Testis (tissue), 3 donors: Measurements from ENCODE around the gene SART1. TPM values are rescaled to one million over a fixed set of nuclear protein-coding genes. Genes with fewer than 3 reads are reported as not detected.
A peak's percentile ranks its signal among the peaks of the same experiment; 100 is the strongest.

ENCODE experiments used
- DNase-seq: peaks from one replicate; pipeline ENCODE4 v3.0.0-alpha.2; 2019
- H3K27ac ChIP-seq, 2 donors: fragments of 200-600 bp; sonication (generic); one replicate each; pipeline ENCODE4 v1.5.1; 2019
- H3K27me3 ChIP-seq: fragments of 200-600 bp; sonication (generic); one replicate; pipeline ENCODE4 v1.5.1; 2019
- H3K36me3 ChIP-seq: fragments of 200-600 bp; sonication (generic); one replicate; pipeline ENCODE4 v1.5.1; 2017; ENCODE audit warnings: low read depth; ENCODE audit errors: missing control alignments
- H3K4me1 ChIP-seq: fragments of 200-600 bp; sonication (generic); one replicate; pipeline ENCODE4 v1.5.1; 2019
- H3K4me3 ChIP-seq, 2 donors: fragments of 200-600 bp; sonication (generic); one replicate each; pipeline ENCODE4 v1.5.1; 2017 to 2019
- H3K9me3 ChIP-seq: fragments of 200-600 bp; sonication (generic); one replicate; pipeline ENCODE4 v1.5.1; 2017
- POLR2A ChIP-seq: fragments of 450-650 bp; IDR thresholded peaks from one replicate; pipeline ENCODE4 v1.6.1; 2017; ENCODE audit warnings: antibody characterized with exemption, mild to moderate bottlenecking, moderate library complexity
- WGBS, 2 donors: methylation state at CpG; one replicate each; pipeline ENCODE4 v1.1.5; 2018; 5-methylcytosine and 5-hydroxymethylcytosine counted together
- intact Hi-C: fragments of 100-400 bp; cut with DNase I; formaldehyde crosslinking; loops from one replicate; pipeline ENCODE4 v1.15.1; 2023; ENCODE audit warnings: low total_unique reads
- polyA plus RNA-seq: library from polyadenylated mRNA; stranded (reverse); fragments of 350-450 nt; fragmentation: Illumina TruSeq; extraction: RNeasy Lipid Tissue Mini Kit (QIAGEN cat#74804); gene quantifications from one replicate; pipeline ENCODE4 v1.2.3, GENCODE V29; 2014; ENCODE audit warnings: low read depth, low replicate concordance; ENCODE audit not compliant: insufficient read depth
- total RNA-seq, 2 donors: library from RNA; depleted of rRNA; stranded (reverse); fragments of >200 nt; gene quantifications; one replicate each; pipeline ENCODE4 v1.2.3, GENCODE V29; 2016
- TF ChIP-seq, protein P1 (sequence below), 3 experiments: fragments of 450-650 bp in 2 of 3; fragments of 200-600 bp in 1 of 3; sonication (generic) in 1 of 3; IDR thresholded peaks; one replicate each; pipeline ENCODE4 v1.5.1; 2016 to 2019; ENCODE audit warnings: antibody characterized with exemption in 3 of 3, mild to moderate bottlenecking in 2 of 3, moderate library complexity in 1 of 3

The SART1 gene
- total and polyA plus RNA-seq, 3 donors from 2014 or later, result 56.8 to 102 (median 81.1) TPM

DNA sequence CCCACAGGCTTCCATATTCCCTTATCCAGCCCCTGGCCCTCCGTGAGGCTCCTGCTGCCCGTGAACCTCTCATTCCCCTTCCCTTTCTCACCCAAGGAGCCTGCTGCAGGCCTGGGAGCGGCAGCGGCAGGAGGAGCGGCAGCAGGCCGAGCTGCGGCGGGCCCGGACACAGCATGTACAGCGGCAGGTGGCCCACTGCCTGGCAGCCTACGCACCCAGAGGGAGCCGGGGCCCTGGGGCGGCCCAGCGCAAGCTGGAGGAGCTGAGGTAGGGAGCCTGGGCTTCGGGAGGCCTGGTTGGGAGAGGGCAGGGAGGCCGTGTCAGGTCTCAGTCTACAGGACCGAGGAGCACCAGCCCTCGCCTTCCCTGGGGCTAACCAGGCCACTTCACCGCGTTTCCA is 8.1 kb upstream of the SART1 start:
- WGBS, 2 donors, result 89 to 91% methylated on average over 19 to 20 of the region's 20 CpGs
- TF ChIP-seq, protein P1, sequence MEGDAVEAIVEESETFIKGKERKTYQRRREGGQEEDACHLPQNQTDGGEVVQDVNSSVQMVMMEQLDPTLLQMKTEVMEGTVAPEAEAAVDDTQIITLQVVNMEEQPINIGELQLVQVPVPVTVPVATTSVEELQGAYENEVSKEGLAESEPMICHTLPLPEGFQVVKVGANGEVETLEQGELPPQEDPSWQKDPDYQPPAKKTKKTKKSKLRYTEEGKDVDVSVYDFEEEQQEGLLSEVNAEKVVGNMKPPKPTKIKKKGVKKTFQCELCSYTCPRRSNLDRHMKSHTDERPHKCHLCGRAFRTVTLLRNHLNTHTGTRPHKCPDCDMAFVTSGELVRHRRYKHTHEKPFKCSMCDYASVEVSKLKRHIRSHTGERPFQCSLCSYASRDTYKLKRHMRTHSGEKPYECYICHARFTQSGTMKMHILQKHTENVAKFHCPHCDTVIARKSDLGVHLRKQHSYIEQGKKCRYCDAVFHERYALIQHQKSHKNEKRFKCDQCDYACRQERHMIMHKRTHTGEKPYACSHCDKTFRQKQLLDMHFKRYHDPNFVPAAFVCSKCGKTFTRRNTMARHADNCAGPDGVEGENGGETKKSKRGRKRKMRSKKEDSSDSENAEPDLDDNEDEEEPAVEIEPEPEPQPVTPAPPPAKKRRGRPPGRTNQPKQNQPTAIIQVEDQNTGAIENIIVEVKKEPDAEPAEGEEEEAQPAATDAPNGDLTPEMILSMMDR (IDR thresholded peaks at IDR 0.05), result no peak
- no peak for TF ChIP-seq POLR2A

DNA sequence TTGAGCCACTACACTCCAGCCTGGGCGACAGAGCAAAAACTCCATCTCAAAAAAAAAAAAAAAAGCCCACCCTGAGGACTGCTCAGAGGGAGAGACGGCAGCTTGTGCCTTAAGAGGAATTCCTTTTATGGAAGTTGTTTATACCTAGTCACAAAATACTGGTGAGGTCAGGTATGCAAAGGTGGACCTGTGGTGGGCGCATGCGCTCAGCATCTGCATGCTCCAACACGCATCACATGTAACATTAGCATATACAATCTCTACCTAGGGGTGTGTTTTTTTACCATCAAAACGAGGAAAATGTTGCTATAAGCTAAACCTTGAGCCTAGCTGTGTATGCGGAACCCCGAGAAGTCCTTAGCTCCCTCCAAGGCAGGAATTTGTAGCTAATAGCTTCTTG is 6.8 kb upstream of the SART1 start:
- Histone ChIP-seq H3K4me3 (no peak overlapping the region), H3K36me3 (no peaks in the 10 kb centered on the region), H3K4me1 (no peaks in the 10 kb centered on the region), H3K27ac (no peak overlapping the region), H3K9me3 (no peaks in the 10 kb centered on the region), H3K27me3 (no peaks in the 10 kb centered on the region)
- intact Hi-C loops, result no loop called here
- no peak for TF ChIP-seq POLR2A
- TF ChIP-seq, protein P1 (IDR thresholded peaks at IDR 0.05), result no peak
- DNase-seq, result no peak
- WGBS, 2 donors, result 83 to 85% methylated on average over 8 of the region's 8 CpGs

More for the DNA sequence above, 8.1 kb upstream of the SART1 start:
- H3K27me3 ChIP-seq, result no peaks in the 10 kb centered on the region
- no peak for DNase-seq
- no peaks in the 10 kb centered on the region for H3K9me3 ChIP-seq
- H3K4me1 ChIP-seq, result no peaks in the 10 kb centered on the region
- H3K4me3 ChIP-seq, result no peak overlapping the region
- H3K36me3 ChIP-seq, result no peaks in the 10 kb centered on the region
- intact Hi-C loops, result no loop called here
- no peak overlapping the region for H3K27ac ChIP-seq

DNA sequence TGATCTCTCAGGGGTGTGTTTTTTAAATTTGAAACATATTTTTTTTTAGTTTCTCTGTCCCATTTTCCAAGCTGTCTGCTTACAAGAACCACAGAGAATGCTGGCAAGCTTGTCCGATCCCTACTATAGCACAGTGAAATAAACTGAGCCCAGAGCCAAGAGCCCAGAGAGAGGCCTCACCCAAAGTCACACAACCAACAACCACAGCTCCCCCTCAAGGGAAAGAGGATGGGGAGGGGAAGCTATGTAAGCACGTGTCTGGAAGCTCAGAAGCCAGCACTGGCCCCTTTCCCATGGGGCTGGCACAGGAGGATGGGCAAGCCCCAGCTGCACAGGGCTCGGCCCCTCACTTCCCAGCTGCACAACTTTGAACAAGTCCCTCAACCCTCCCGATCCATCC is 3.2 kb upstream of the SART1 start:
- H3K9me3 ChIP-seq, result no peaks in the 10 kb centered on the region
- DNase-seq, result no peak
- no peak overlapping the region for H3K4me3 ChIP-seq
- 60 to 66% methylated on average over 4 of the region's 4 CpGs for WGBS, 2 donors
- no peaks in the 10 kb centered on the region for H3K36me3 ChIP-seq
- peaks cover 12% of the 10 kb centered on the region for H3K4me1 ChIP-seq
- intact Hi-C loops, result no loop called here
- no peaks in the 10 kb centered on the region for H3K27me3 ChIP-seq
- no peak for TF ChIP-seq POLR2A
- TF ChIP-seq, protein P1 (IDR thresholded peaks at IDR 0.05), result no peak
- no peak overlapping the region for H3K27ac ChIP-seq

DNA sequence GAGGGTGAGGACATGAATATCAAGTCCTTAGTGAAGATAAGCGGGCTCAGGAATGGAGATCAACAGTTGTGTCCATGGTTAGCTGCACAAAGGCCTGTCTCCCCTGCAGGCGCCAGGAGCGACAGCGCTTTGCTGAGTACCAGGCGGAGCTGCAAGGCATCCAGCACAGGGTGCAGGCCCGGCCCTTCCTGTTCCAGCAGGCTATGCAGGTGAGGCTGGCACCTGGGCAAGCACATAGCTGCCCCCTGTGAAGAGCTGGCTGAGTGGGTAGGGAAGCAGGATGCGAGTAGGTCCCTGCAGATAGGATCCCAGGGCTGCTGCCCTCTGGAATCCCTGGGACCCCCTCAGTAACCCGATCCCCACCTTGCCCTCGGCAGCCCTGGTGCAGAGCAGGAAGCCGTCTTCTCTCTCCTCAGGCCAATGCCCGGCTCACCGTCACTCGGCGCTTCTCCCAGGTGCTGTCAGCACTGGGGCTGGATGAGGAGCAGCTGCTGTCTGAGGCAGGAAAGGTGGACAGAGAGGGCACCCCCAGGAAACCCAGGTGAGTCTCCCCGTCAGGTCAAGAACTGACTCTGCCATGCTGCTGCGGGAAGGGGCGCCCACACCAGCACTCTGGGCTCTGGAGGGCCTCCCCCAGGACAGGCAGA is 2.6 kb upstream of the SART1 start:
- Histone ChIP-seq H3K4me1 (peaks cover 18% of the 10 kb centered on the region), H3K36me3 (no peaks in the 10 kb centered on the region), H3K27me3 (no peaks in the 10 kb centered on the region), H3K27ac (no peak overlapping the region), H3K9me3 (no peaks in the 10 kb centered on the region), H3K4me3 (no peak overlapping the region)
- WGBS, 2 donors, result 75 to 79% methylated on average over 12 to 17 of the region's 17 CpGs
- TF ChIP-seq POLR2A, result no peak
- TF ChIP-seq, protein P1 (IDR thresholded peaks at IDR 0.05), result no peak
- DNase-seq, result no peak
- intact Hi-C loops, result no loop called here

DNA sequence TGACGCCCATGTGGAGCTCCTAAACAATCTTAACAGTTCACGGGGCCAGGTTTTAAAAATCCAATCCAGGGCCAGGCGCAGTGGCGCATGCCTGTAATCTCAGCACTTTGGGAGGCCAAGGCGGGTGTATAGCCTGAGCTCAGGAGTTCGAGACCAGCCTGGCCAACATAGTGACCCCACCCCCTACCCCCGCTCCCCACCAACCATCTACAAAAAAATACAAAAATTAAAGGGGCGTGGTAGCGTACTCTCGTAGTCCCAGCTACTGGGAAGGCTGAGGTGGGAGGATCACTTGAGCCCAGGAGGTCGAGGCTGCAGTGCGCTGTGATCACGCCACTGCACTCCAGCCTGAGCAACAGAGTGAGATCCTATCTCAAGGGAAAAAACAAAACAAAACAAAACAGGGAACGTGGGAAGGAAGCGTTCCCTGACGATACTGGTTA is 689 bp upstream of the SART1 start:
- Histone ChIP-seq H3K27ac (peak overlapping the region; percentile 73 to 88), H3K4me3 (peak overlapping the region; percentile 96 to 99), H3K4me1 (peaks cover 19% of the 10 kb centered on the region), H3K9me3 (no peaks in the 10 kb centered on the region), H3K27me3 (no peaks in the 10 kb centered on the region), H3K36me3 (no peaks in the 10 kb centered on the region)
- intact Hi-C loops, result no loop called here
- no peak for DNase-seq
- no peak for TF ChIP-seq POLR2A
- TF ChIP-seq, protein P1 (IDR thresholded peaks at IDR 0.05), result no peak
- 22 to 35% methylated on average over 16 of the region's 16 CpGs for WGBS, 2 donors
